Fibroblast of mammary gland (primary cell): ENCODE data around the gene TTC3.

ENCODE experiments used
- DNase-seq: peaks from one replicate; pipeline ENCODE4 v3.0.0-alpha.2; 2010; ENCODE audit warnings: low read depth
- H3K4me3 ChIP-seq: 2 replicates; pipeline ENCODE4 v1.5.1; 2011; ENCODE audit warnings: low read depth, mild to moderate bottlenecking, low read length, moderate library complexity; ENCODE audit not compliant: control insufficient read depth
- CTCF ChIP-seq: conservative IDR thresholded peaks from 2 replicates; pipeline ENCODE4 v1.5.1; 2011; ENCODE audit warnings: low read depth, low read length, inconsistent platforms; ENCODE audit not compliant: control insufficient read depth, insufficient read depth

TTC3 gene

DNA sequence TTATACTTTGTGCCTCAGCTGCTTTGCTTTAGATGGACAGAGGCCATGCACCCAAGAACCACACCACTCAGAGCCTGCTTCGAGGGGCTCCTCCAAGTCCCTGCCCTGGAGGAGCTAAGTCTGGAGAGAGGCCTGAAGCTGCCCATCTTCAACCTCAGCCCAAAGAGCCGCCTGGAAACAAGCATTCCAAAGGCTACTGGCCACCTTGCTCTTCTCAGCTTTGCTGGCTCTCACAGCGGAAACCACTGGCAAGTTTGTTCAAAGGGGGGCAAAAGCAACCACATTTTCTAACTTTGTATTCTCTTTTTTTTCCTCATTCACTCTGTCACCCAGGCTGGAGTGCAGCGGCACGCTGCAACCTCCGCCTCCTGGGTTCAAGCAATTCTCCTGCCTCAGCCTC is 170.9 kb downstream of the TTC3 start:
- no peak for TF ChIP-seq CTCF
- no peak for DNase-seq
- no peak overlapping the region for H3K4me3 ChIP-seq

DNA sequence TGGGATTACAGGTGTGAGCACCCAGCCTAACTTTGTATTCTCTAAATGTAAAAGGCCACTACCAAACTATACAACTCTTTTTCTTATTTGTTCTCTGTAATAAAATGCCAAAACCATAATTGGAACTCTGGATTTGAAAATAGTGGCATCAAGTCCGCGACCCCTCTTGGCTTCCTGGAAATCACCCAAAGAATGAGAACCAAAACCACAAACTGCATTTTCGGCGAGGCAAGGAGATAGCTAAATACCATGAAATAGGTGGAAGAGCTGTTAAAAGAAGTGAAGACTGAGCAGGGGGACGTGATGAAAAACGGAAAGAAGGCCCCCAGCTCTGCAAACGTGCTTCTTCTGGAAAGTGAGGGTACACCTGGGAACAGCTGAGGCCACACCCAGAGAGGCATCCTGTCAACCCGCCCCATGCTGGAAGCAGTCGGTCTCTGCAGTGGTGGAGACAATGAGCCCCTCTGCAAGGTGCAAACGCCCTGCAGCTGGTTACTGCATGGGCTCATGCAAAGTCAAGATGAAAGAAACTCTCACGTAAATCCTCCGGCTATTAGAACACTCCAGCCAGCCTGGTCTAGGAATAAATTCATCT is 171.5 kb downstream of the TTC3 start:
- H3K4me3 ChIP-seq = no peak overlapping the region
- no peak for DNase-seq
- no peak for TF ChIP-seq CTCF

GRCh38 chr21:37245151-37245550 is 172.1 kb downstream of the TTC3 start:
- no peak for TF ChIP-seq CTCF
- no peak overlapping the region for H3K4me3 ChIP-seq
- no peak for DNase-seq

DNA sequence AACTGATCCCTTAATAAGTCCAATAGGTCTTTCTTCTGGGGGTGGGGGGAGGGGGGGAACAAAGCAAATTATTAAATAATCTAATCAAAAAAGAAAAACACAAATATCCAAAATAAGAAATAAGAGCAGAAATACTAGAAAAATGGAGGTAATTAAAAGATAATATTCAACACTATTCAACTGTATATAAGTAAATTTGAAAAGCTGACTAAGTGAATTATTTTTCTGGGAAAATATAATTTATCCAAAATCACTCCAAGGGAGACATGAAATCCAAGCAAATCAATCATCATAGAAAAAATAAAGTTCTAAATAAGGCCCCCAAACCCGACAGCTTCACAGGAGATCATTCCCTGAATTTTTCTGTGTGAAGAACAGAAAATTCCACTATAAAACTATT is 175.2 kb downstream of the TTC3 start:
- DNase-seq = no peak
- H3K4me3 ChIP-seq = no peak overlapping the region
- TF ChIP-seq CTCF = no peak

- DNase-seq = no peak
- H3K4me3 ChIP-seq = no peak overlapping the region
- TF ChIP-seq CTCF = no peak
Observed at GRCh38 chr21:37249112-37249904, 176.3 kb downstream of the TTC3 start.

DNA sequence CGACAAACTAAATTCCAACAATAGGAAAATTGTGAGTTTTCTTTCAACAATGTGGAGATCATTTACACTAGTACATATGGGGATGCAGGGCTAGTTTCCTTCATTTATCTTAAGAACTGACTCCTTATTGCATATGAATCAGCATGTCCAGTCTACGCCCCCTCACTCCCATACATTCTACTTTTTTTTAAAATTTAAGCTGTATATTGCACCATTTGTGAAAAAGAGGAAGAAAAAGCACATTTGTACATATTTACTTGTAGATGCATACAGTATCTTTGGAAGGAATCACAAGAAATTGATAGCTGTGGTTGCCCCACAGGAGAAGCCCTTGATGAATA is 178.2 kb downstream of the TTC3 start:
- no peak for DNase-seq
- no peak for TF ChIP-seq CTCF
- no peak overlapping the region for H3K4me3 ChIP-seq
